DND-41 (cell line): ENCODE data around the gene SPATS2.

ENCODE experiments used
- CTCF ChIP-seq: IDR thresholded peaks from 2 replicates; pipeline ENCODE4 v1.5.1; 2012; ENCODE audit warnings: borderline replicate concordance, low read length, moderate library complexity, mild to moderate bottlenecking; ENCODE audit not compliant: poor library complexity, severe bottlenecking; ENCODE audit errors: extremely low read depth
- EZH2 ChIP-seq: IDR thresholded peaks from 3 replicates; pipeline ENCODE4 v1.6.1; 2012; ENCODE audit warnings: borderline replicate concordance, low read depth, mild to moderate bottlenecking, moderate library complexity, low read length, inconsistent platforms; ENCODE audit not compliant: severe bottlenecking

DNA sequence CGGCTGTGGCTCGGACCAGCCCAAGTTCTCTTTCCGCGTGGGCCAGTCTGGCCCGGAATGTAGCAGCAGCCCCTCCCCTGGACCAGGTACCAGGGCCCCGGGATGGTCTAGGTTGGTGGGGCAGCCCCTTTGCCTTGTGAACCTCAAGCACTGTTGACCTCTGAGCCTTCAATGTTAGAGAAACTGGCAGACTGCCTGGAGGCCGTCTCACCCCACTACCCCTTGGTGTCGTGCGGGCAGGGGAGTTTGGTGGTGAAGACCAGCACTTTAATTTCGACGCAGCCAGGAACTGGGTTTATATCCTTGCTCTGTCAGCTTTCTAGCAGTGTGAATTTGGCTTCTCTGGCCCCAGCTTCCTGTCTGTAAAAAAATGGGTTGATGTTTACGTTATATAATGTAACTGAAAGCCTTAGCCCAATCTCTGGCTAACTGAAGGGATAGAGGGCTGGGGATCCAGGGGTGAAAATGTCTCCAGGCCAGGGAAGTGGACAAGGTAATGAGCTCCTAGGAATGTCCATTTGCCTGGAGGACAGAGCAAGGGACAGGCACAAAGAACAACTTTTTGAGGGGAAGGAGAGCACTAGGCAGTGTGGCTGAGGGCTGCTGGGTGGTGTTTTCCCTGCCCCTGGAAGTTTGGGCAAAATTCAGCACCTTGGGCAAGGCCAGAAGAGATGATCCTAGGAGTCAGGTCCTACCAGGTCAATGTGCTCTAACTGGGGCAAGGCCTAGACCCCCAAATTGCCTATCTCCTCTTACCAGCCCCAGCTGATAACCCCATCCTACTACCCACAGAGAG lies 189.3 kb downstream of the SPATS2 start:
- TF ChIP-seq CTCF, result no peak
- no peak for TF ChIP-seq EZH2
